Keratinocyte (primary cell): Measurements from ENCODE around the gene STK33. TPM values are rescaled to one million over a fixed set of nuclear protein-coding genes. Genes with fewer than 3 reads are reported as not detected.

Source experiments
- DNase-seq: peaks from one replicate; pipeline ENCODE4 v3.0.0-alpha.2; 2011; ENCODE audit warnings: low read depth, missing footprints, low spot score
- FAIRE-seq: peaks from 2 replicates; lab custom pipeline; 2011; peaks lifted over from hg19 to GRCh38; lab: Jason Lieb, UNC
- H2AFZ ChIP-seq: 2 replicates; pipeline ENCODE4 v1.6.0; 2012; ENCODE audit warnings: low read length, control low read depth, inconsistent platforms; ENCODE audit not compliant: control insufficient read depth
- H3K27ac ChIP-seq: 2 replicates; pipeline ENCODE4 v1.5.1; 2011; ENCODE audit warnings: low read length; ENCODE audit not compliant: control insufficient read depth, insufficient read depth
- H3K27me3 ChIP-seq: 3 replicates; pipeline ENCODE4 v1.6.0; 2011; ENCODE audit warnings: low read length; ENCODE audit not compliant: control insufficient read depth, insufficient read depth; ENCODE audit errors: extremely low read depth
- H3K36me3 ChIP-seq, 2 experiments: 2 replicates in 1 of 2; 3 replicates in 1 of 2; pipeline ENCODE4 v1.5.1; 2011; ENCODE audit warnings: low read length in 2 of 2, mild to moderate bottlenecking in 1 of 2; ENCODE audit not compliant: control insufficient read depth in 2 of 2, insufficient read depth in 2 of 2; ENCODE audit errors: extremely low read depth in 1 of 2
- H3K4me1 ChIP-seq: 3 replicates; pipeline ENCODE4 v1.5.1; 2011; ENCODE audit warnings: low read length; ENCODE audit not compliant: control insufficient read depth, insufficient read depth; ENCODE audit errors: extremely low read depth
- H3K4me2 ChIP-seq: 3 replicates; pipeline ENCODE4 v1.6.0; 2011; ENCODE audit warnings: low read depth, low read length; ENCODE audit not compliant: control insufficient read depth, insufficient read depth; ENCODE audit errors: extremely low read depth
- H3K4me3 ChIP-seq, 3 experiments: fragments of 200-600 bp in 1 of 3; sonication (generic) in 1 of 3; 2 replicates in 2 of 3; 3 replicates in 1 of 3; pipeline ENCODE4 v1.5.1; 2011 to 2016; ENCODE audit warnings: low read length in 3 of 3, mild to moderate bottlenecking in 3 of 3, control low read depth in 2 of 3, inconsistent platforms in 1 of 3, low read depth in 1 of 3, mixed read lengths in 1 of 3, mixed run types in 1 of 3, moderate library complexity in 1 of 3; ENCODE audit not compliant: control insufficient read depth in 2 of 3, insufficient read depth in 2 of 3; ENCODE audit errors: extremely low read depth in 1 of 3
- H3K79me2 ChIP-seq: 2 replicates; pipeline ENCODE4 v1.6.0; 2012; ENCODE audit warnings: low read length; ENCODE audit not compliant: control insufficient read depth, insufficient read depth
- H3K9ac ChIP-seq: 3 replicates; pipeline ENCODE4 v1.6.0; 2011; ENCODE audit warnings: low read length; ENCODE audit not compliant: control insufficient read depth, insufficient read depth; ENCODE audit errors: extremely low read depth
- H3K9me1 ChIP-seq: 3 replicates; pipeline ENCODE4 v1.6.0; 2011; ENCODE audit warnings: low read length; ENCODE audit not compliant: control insufficient read depth, insufficient read depth; ENCODE audit errors: extremely low read depth
- H3K9me3 ChIP-seq: 2 replicates; pipeline ENCODE4 v1.5.1; 2012; ENCODE audit warnings: low read depth, low read length; ENCODE audit not compliant: control insufficient read depth
- H4K20me1 ChIP-seq: 3 replicates; pipeline ENCODE4 v1.6.0; 2011; ENCODE audit warnings: low read length; ENCODE audit not compliant: control insufficient read depth, insufficient read depth; ENCODE audit errors: extremely low read depth
- EZH2 ChIP-seq: IDR thresholded peaks from one replicate; pipeline ENCODE4 v1.6.1; 2012; ENCODE audit warnings: inconsistent platforms, mild to moderate bottlenecking, low read length, moderate library complexity
- dilution Hi-C: fragments of 300-500 bp; cut with MboI; formaldehyde crosslinking; loops from one replicate; pipeline ENCODE4 v1.7.0; 2020; ENCODE audit warnings: low sequenced_read_pairs; ENCODE audit not compliant: extremely low pct_ligation_motif_present
- polyA plus RNA-seq, 5 experiments: library from polyadenylated mRNA; depleted of rRNA in 3 of 5; stranded (reverse) in 3 of 5; stranded (forward) in 1 of 5; unstranded in 1 of 5; fragments of >200 nt; gene quantifications; 1 replicate in 1 of 5; 2 replicates in 3 of 5; 3 replicates in 1 of 5; pipeline versions ENCODE4 v1.2.1 to v1.2.3, GENCODE V29; 2011 to 2012; ENCODE audit warnings: missing spikeins in 2 of 5, low read depth in 1 of 5, low replicate concordance in 1 of 5
- TF ChIP-seq, protein P1 (sequence below), 3 experiments: IDR thresholded peaks in 1 of 3; conservative IDR thresholded peaks in 1 of 3; optimal IDR thresholded peaks in 1 of 3; 2 replicates in 2 of 3; 3 replicates in 1 of 3; pipeline versions ENCODE3 to v1.5.1; 2011; ENCODE audit warnings: low read length in 3 of 3, mild to moderate bottlenecking in 3 of 3, moderate library complexity in 2 of 3, control low read depth in 1 of 3, inconsistent platforms in 1 of 3; ENCODE audit not compliant: insufficient read depth in 2 of 3; ENCODE audit errors: extremely low read depth in 1 of 3

Gene STK33
- polyA plus RNA-seq, 1 donor (not counting 4 experiments of a cell fraction or from before 2014, with no cell fraction given): 0.05 TPM

- H3K36me3 ChIP-seq: no peaks in the 10 kb centered on the region
- TF ChIP-seq, protein P1, sequence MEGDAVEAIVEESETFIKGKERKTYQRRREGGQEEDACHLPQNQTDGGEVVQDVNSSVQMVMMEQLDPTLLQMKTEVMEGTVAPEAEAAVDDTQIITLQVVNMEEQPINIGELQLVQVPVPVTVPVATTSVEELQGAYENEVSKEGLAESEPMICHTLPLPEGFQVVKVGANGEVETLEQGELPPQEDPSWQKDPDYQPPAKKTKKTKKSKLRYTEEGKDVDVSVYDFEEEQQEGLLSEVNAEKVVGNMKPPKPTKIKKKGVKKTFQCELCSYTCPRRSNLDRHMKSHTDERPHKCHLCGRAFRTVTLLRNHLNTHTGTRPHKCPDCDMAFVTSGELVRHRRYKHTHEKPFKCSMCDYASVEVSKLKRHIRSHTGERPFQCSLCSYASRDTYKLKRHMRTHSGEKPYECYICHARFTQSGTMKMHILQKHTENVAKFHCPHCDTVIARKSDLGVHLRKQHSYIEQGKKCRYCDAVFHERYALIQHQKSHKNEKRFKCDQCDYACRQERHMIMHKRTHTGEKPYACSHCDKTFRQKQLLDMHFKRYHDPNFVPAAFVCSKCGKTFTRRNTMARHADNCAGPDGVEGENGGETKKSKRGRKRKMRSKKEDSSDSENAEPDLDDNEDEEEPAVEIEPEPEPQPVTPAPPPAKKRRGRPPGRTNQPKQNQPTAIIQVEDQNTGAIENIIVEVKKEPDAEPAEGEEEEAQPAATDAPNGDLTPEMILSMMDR (optimal IDR thresholded peaks at IDR 0.05 in 1 of 3, IDR thresholded peaks at IDR 0.05 in 1 of 3, conservative IDR thresholded peaks at IDR 0.05 in 1 of 3; ENCODE audit: extremely low read depth in 1 of 3, insufficient read depth in 2 of 3, low read length in 3 of 3): peak in 2 of 3 experiments; percentile 34 to 45
- no peak for TF ChIP-seq EZH2
- peak overlapping the region; percentile 50 for H3K4me2 ChIP-seq
- H3K4me3 ChIP-seq: no peak overlapping the region
- no peaks in the 10 kb centered on the region for H3K27me3 ChIP-seq
- H3K27ac ChIP-seq: no peak overlapping the region
- dilution Hi-C loops: loop anchor here (25.0 kb wide), 1 partner anchor 354 kb away; no protein-coding TSS in a partner anchor
- peaks cover 13% of the 10 kb centered on the region for H3K4me1 ChIP-seq
- no peaks in the 10 kb centered on the region for H3K79me2 ChIP-seq
- H3K9ac ChIP-seq: no peak overlapping the region
- no peak for FAIRE-seq
- DNase-seq: peak; percentile 26
- no peaks in the 10 kb centered on the region for H4K20me1 ChIP-seq
- peaks cover under 1% of the 10 kb centered on the region for H3K9me3 ChIP-seq
- no peak overlapping the region for H2AFZ ChIP-seq
- no peaks in the 10 kb centered on the region for H3K9me1 ChIP-seq
Observed at GRCh38 chr11:8566613-8567210, 27.3 kb downstream of the STK33 start.

GRCh38 chr11:8564526-8564925, 29.5 kb downstream of the STK33 start:
- Histone ChIP-seq H4K20me1 (no peaks in the 10 kb centered on the region), H3K4me3 (no peak overlapping the region), H3K36me3 (no peaks in the 10 kb centered on the region), H3K79me2 (no peaks in the 10 kb centered on the region), H3K9ac (no peak overlapping the region), H2AFZ (no peak overlapping the region), H3K27ac (no peak overlapping the region), H3K27me3 (no peaks in the 10 kb centered on the region), H3K4me1 (peaks cover 13% of the 10 kb centered on the region), H3K4me2 (no peak overlapping the region), H3K9me3 (peaks cover 1% of the 10 kb centered on the region), H3K9me1 (no peaks in the 10 kb centered on the region)
- FAIRE-seq (no peak), DNase-seq (no peak)
- TF ChIP-seq EZH2: no peak
- TF ChIP-seq, protein P1 (optimal IDR thresholded peaks at IDR 0.05 in 1 of 3, IDR thresholded peaks at IDR 0.05 in 1 of 3, conservative IDR thresholded peaks at IDR 0.05 in 1 of 3; ENCODE audit: extremely low read depth in 1 of 3, insufficient read depth in 2 of 3, low read length in 3 of 3): no peak
- dilution Hi-C loops: loop anchor here (25.0 kb wide), 1 partner anchor 352 kb away; no protein-coding TSS in a partner anchor
